Stimulated activated CD8-positive, alpha-beta memory T cell treated with anti-CD3 and anti-CD28 coated beads, Interleukin-2, amount 100 ng/mL, for 48 hours (primary cell): ENCODE results near the gene MYL11.
"Not testable (repeated sequence)": the region's sequence is repeated elsewhere in the genome, so short reads cannot be mapped to it uniquely, and the experiment has no call there.

Experiments
- DNase-seq, 2 donors: peaks; one replicate each; pipeline ENCODE4 v3.0.0-alpha.2; 2020; ENCODE audit warnings: low read depth in 2 of 2

The MYL11 gene

DNA sequence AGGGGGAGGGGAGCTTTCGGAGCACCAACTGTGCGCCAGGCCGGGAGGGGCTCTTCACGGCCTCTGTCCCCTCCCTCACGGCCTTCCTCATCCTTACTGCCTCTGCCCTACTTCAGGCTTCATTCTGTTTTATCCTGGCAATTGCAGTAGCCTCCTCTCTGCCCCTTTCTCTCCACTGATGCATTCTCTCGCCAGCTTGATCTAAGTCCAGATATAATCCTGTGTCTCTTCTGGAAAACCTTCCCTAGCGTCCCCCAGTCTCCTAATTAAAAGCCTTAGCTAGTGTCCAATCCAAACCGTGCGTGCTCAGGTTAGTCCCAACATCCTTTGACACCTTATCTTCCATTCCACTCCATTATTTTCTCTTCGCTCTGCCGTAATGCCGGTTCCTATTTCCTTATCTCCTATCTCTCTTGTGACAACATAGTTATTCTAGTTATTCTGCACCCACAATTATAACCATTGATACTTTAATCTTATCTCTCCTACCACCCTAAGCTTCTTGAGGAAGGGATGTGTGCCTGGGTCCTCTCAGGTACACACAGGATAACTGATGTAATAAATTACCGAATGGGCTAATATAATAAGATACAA is 21.5 kb downstream of the MYL11 start:
- DNase-seq, result no peak

DNA sequence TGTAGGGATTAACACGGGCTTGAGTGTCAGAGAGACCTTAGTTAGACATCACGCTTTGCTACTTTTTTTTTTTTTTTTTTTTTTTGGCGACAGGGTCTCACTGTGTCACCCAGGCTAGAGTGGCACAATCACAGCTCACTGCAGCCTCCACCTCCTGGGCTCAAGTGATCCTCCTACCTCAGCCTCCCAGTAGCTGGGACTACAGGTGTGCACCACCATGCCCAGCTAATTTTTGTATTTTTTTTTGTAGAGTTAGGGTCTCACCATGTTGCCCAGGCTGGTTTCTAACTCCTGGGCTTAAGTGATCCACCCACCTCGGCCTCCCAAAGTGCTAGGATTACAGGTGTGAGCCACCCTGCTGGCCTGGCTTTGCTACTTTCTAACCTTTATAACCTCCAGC is 22.0 kb downstream of the MYL11 start:
- DNase-seq, result not testable (repeated sequence)

DNA sequence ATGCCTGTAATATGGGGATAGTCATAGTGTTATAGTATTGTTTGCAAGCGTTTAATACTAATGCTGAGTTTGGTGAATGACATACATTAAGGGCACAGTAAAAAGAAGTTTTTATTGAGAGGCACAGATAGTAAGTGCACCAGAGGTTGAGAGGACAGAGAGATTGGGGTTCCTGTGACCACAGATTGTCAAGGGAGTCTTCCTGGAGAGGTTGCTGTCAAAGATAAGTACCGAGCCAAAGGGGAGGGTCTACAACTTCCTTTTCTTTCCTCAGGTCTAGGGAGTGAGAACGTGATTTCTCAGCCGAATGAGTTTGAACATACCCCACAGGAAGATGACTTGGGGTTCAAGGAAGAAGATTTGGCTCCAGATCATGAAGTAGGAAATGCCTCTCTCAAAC is 22.5 kb downstream of the MYL11 start:
- DNase-seq, result no peak

DNA sequence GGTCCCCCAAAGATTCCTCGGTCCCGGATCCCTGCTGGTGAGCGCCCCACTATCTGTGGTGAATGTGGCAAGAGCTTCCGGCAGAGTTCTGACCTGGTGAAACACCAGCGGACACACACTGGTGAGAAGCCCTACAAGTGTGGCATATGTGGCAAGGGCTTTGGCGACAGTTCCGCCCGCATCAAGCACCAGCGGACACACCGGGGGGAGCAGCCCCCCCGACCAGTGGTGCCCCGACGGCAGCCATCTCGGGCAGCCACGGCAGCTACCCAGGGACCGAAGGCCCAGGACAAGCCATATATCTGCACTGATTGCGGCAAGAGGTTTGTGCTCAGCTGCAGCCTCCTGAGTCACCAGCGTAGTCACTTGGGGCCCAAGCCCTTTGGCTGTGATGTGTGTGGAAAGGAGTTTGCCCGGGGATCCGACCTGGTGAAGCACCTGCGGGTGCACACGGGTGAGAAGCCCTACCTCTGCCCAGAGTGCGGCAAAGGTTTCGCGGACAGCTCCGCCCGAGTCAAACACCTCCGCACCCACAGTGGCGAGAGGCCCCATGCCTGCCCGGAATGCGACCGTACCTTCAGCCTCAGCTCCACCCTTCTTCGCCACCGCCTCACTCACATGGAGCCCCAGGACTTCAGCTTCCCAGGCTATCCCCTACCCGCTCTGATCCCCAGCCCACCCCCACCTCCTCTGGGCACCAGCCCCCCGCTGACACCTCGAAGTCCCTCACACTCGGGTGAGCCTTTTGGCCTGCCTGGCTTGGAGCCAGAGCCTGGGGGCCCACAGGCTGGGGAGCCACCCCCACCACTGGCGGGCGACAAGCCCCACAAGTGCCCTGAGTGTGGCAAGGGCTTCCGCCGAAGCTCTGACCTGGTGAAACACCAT is 23.4 kb downstream of the MYL11 start:
- DNase-seq, result no peak

DNA sequence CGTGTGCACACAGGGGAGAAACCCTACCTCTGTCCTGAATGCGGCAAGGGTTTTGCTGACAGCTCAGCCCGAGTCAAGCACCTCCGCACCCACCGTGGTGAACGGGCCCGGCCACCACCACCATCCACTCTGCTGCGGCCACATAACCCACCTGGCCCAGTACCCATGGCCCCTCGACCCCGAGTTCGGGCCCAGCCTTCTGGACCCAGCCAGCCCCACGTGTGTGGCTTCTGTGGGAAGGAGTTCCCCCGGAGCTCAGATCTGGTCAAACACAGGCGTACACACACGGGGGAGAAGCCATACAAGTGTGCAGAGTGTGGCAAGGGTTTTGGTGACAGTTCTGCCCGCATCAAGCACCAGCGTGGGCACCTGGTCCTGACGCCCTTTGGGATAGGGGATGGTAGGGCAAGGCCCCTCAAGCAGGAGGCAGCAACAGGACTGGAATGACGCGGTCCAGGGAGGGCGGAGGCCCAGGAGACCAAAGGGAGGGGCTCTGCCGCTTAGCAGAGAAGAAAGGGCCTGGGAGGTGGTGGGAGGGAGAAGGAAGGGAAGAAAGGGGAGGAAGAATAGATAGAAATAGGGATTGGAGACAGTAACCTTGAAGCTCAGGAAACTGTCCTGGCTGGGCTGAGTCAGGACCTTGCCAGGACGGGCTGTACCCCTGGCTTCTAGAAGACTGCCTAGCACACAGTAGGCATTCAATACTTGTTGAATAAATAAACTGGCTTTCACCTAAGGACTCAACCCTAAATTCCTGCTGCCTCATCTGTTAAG is 24.2 kb downstream of the MYL11 start:
- DNase-seq, result no peak

DNA sequence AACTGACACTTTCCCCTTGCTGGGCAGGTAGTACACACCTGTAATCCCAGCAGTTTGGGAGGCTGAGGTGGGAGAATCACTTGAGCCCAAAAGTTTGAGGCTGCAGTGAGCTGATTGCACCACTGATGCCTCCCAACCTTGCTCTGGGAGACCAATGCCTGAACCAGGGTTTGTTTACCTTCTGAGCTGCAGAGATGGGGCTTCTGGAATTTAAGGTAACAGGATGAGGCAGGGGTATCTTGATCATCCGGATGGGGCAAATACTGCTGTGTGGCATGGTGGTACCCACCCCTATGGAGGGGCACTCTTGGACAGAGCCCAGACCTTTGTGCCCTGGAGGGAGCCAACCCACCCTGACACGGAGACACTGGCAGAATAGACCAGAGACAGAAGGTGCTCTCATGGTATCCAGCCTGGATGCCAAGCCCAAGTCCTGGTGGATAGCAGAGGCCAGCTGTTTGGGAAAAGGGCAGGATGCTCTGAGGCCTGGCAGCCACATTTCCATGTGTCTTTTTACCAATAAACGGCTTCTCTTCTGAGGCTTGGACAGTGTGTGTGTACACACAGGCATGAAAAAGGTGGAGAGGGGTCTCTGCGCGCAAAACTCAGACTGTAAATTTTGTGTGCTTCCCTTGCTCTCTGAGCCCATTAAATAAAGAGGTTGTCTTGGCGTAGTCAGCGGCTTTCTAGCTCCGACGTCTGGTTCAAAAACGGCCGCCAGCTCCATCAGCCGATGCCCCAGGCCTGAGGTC is 25.0 kb downstream of the MYL11 start:
- DNase-seq, result no peak

DNA sequence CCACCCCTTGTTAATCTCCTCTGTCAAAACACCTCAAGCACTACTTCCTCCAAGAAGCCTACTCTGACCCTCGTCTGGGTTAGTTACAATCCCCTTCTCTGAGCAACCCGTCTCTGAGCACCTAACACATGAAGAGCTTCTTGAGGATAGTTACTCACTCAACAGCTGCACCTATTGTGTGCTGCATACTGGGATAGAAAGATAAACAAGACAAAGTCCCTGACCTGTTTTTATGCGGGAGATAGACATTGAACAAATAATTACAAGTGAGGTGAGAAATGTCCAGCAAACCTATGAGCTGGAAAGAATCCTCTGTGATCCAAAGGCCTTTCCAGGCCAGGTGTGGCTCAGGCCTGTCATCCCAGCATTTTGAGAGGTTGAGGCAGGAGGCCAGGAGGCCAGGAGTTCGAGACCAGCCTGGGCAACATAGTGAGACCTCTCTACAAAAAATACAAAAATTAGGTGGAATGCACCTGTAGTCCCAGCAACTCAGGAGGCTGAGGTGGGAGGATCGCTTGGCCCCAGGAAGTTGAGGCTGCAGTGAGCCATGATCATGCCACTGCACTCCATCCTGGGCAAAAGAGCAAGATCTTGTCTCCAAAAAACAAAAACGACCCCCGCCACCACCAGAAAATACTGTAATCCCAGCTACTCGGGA is 27.3 kb downstream of the MYL11 start:
- no peak for DNase-seq

DNA sequence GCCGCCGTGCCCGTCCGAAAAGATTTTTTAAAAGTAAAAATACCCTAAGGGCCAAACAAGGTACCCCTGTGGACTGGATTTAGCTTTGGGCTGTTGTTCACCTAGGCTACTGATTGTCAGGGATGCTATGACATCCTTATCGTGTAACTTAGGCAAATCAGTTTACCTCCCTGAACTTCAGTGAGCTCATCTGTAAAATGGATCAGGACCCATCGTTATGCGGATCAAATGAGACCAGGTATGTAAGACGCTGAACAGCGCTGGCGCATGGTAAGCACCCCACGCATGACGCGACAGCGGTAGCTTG is 32.1 kb downstream of the MYL11 start:
- DNase-seq, result no peak

DNA sequence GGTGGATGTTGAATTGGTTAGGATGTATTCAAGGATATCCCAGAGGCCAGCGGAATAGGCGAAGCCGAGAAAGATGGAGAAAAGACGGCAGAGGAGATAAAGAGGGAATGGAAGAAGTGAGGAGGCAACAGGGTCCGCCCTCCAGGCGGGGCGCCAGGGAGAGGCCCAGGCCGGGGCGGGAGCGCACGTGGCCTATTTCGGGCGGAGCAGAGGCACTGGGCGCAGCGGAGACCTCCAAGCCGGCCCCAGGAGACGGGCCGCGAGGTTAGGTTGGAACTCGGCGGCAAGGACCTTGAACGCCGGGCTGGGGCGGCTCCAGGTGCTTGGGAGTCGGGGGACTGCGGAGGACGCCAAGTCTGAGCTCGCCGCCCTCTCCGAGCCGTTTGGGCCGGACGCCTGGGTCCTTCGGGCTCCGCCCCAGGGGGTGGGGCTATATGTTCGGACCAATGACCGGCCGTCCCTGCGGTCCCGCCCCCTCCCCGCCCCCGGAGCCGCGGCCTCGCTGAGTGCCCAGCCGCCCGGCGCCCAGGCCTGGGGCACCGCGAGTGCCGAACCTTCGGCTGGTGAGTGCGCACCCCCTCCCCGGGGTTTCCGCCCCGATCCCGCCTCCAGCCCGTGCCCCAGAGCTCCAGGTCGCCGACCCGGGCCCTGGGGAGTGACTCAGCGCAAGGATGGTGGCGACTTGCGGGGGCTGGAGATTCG is 32.7 kb downstream of the MYL11 start, which contains the start of gene ZNF771:
Gene ZNF771, plus strand, starts transcription at position 505 of the 702 bp plus-strand sequence. CDS start 448 bp downstream, outside the sequence.
- peak; percentile 92 to 96 for DNase-seq

DNA sequence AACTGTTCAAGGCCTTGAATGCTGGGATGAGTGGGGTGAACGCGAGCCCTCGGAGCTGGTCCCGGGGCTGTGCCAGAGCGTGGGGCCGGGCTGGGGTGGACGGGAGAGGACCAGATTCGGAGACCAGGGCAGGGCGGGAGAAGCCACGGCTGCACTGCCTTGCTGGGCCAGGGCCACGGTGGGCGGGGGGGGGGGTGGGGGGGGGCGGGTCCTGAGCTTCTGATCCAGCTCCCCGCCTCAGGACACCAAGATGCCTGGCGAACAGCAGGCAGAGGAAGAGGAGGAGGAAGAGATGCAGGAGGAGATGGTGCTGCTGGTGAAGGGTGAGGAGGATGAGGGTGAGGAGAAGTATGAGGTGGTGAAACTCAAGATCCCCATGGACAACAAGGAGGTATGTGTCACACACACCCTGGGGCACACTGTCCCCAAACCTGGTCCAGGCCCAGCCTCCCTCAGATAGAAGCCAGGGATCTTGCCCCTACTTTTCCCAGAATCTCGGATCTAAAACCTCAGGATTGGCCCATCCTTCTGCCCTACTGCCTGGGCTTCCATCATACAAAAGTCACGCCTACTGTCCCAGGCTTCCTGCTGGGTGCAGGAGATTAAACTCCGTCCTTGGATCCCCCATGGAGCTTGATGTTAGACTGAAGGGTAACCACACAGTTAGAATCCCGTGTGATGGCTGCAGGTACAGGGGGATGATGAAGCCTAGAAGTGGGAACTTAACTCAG is 33.4 kb downstream of the MYL11 start:
- DNase-seq, result no peak

DNA sequence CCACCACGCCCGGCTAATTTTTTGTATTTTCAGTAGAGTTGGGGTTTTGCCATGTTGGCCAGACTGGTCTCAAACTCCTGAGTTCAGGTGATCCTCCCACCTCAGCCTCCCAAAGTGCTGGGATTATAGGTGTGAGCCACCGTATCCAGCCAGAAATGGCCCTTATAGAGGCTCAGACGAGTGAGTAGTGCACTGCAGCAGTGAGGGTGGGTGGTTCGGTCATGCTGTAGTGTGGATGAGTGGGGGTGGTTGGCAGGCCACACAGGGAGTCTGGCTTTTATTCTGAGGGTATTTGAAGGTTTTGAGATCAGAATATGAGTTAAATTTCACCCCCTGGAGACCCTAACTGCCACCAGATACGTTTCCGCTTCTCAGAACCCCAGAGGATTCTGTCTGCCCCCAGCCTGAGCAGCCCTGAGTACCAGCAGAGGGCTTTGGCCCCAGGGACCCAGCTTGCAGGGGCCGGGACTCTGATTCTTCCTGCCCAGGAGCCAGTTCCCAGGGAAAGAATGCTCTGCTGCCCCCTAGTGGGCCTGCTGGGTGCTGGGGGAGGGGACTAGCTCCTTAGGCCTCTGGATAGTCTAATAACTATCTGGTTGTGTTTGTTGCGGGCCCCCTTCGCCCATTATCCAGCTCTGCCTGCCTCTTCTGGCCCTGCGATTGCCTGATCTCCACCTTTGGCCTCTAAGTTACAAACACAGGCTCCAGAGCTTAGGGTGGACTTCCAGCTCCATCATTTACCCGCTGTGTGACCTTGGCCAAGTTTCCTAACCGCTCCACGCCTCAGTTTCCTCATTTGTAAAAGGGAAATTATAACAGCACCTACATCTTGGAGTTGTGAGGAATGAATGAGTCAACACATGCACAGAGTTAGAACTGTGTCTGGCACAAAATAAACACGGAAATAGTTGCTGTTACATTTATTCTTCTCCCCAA is 34.8 kb downstream of the MYL11 start:
- DNase-seq, result peak; percentile 87 to 90

DNA sequence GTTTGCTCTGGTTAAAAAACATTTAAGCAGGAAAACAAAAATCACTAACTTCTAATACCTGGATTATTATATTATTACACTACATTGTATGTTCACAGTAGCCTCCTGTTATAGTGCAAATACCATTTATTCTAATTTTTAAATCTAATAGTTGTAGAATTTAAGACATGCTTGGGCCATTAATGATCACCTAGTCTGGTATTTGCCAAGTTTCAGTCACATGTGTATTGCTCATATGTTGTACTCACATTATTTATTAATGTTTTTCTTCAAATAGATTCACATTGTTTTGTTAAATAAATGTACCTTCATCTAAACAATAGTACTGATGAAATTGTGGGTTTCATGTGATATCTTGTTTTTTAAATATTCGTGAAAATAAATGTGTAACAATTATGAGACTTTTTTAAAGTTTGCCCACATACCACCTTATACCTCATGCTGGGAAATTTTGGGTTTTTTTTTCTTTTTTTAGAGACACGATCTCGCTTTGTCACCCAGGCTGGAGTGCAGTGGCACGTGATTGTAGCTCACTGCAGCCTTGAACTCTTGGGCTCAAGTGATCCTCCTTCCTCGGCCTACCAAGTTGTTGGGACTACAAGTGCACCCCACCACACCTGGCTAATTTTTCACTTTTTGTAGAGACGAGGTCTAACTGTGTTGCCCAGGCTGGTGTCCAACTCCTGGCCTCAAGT is 38.7 kb downstream of the MYL11 start:
- DNase-seq, result no peak

DNA sequence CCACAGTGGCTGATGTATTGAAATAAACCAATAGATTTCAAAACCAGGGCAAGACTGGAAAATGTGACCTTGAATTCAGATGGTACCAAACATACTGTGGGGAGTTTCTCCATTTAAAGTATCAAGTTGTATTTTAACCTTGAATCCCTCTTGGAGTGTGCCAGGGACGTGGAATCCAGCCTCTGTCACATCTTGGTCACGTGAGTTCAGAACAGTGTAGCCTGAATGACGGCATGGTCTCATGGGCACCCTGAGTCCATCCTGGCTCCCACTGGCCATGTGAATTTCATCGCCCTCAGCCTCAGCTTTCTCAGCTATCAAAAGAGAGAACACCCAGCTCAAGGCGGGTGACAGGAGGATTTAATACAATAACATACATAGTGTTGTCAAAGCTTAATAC is 39.6 kb downstream of the MYL11 start:
- DNase-seq, result no peak

DNA sequence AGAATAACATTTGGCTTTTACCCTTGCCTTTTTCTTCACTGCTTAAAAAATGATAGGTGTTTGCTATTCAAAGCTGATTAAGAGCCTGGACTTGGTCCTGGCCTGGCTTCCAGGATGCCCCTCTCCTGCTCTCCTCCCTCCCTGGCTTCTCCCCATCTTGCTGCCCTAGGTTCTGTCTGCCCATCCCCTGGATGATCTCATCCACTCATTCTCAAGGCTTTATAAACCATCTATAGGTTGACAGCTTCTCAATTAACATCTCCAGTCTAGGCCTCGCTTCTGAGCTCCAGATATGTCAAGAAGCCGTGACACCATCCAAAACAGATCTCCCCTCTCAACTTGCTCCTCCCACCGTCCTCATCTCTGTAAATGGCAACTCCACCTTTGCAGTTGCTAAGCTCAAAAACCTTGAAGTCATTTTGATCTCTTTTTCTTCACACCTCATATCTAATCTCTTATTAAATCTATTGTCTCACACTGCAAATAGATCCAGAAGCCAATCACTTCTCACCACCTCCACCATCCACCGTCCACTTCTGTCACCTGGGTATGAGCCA is 41.5 kb downstream of the MYL11 start:
- DNase-seq, result no peak

DNA sequence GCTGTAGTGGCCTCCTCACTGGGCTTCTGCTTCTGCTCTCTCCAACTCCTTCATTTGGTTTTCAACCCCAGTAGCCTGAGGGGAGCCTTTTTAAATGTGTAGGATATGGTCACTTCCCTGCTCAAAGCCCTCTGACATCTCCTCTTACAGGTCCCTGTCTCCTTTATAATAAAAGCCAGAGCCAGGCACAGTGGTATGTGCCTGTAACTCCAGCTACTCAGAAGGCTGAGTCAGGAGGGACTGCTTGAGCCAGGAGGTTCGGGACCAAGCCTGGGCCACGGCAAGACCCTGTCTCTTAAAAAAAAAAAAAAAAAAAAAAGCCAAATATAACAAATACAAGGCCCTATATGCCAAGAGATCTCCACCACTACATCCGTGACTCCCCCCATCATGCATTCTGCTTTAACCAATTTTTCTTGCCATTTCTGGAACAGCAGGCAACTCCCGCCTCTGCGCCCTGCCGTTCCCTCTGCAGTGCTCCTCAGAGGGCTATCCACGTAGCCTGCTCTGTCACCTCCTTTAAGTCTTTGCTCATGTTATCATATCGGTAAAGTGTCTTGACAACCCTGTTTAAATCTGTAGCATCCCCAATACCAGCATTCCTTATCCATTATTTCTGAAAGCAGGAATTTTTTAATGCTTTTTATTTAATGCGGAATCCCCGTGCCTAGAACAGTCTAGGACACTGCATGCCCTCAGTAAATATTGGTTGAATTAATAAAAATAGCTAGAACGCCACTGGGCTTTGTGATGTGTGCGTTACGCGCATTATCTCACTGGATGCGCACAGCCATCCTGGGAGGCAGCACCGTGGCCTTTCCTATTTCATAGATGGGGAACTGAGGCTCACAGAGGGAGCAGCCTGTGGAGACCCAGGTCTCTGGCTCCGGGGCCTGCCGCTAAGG is 42.3 kb downstream of the MYL11 start:
- no peak for DNase-seq

DNA sequence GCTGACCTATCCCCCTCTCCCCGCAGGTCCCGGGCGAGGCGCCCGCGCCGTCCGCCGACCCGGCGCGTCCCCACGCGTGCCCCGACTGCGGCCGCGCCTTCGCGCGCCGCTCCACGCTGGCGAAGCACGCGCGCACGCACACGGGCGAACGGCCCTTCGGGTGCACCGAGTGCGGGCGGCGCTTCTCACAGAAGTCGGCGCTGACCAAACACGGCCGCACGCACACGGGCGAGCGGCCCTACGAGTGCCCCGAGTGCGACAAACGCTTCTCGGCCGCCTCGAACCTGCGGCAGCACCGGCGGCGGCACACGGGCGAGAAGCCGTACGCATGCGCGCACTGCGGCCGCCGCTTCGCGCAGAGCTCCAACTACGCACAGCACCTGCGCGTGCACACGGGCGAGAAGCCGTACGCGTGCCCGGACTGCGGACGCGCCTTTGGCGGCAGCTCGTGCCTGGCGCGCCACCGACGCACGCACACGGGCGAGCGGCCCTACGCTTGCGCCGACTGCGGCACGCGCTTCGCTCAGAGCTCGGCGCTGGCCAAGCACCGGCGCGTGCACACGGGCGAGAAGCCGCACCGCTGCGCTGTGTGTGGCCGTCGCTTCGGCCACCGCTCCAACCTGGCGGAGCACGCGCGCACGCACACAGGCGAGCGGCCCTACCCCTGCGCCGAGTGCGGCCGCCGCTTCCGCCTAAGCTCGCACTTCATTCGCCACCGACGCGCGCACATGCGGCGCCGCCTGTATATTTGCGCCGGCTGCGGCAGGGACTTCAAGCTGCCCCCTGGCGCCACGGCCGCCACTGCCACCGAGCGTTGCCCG is 43.1 kb downstream of the MYL11 start:
- DNase-seq, result peak; percentile 83 to 86
